ENCODE results near the gene TFCP2L1.

TFCP2L1 gene

GRCh38 chr2:121289271-121289670, 4.3 kb upstream of the TFCP2L1 start:
- no peak for TF ChIP-seq CTCF (IDR thresholded peaks at IDR 0.05; ENCODE audit: insufficient read depth, low read length, missing control alignments)
- POLR2A ChIA-PET, result no interaction called here
- CTCF ChIA-PET, result interaction anchor here (1.7 kb wide), 1 partner anchor 8 kb away, joined by 6 read pairs; no protein-coding TSS in a partner anchor
- DNase-seq (ENCODE audit: low read depth, low spot score), result no peak
- H3K4me3 ChIP-seq (ENCODE audit: low read depth, low read length), result no peak overlapping the region

GRCh38 chr2:121288454-121289231, 3.6 kb upstream of the TFCP2L1 start:
- no peak for DNase-seq (ENCODE audit: low read depth, low spot score)
- H3K4me3 ChIP-seq (ENCODE audit: low read depth, low read length), result no peak overlapping the region
- ChIA-PET CTCF (interaction anchor here (1.7 kb wide), 1 partner anchor 9 kb away, joined by 6 read pairs; no protein-coding TSS in a partner anchor), POLR2A (no interaction called here)
- no peak for TF ChIP-seq CTCF (IDR thresholded peaks at IDR 0.05; ENCODE audit: insufficient read depth, low read length, missing control alignments)

- no peak for DNase-seq (ENCODE audit: low read depth, low spot score)
- H3K4me3 ChIP-seq (ENCODE audit: low read depth, low read length), result no peak overlapping the region
- POLR2A ChIA-PET, result no interaction called here
- no peak for TF ChIP-seq CTCF (IDR thresholded peaks at IDR 0.05; ENCODE audit: insufficient read depth, low read length, missing control alignments)
- CTCF ChIA-PET, result interaction anchor here (1.7 kb wide), 1 partner anchor 10 kb away, joined by 6 read pairs; no protein-coding TSS in a partner anchor
Measured at GRCh38 chr2:121287956-121288355, 3.0 kb upstream of the TFCP2L1 start.

GRCh38 chr2:121287146-121287798, 2.3 kb upstream of the TFCP2L1 start:
- ChIA-PET CTCF (no interaction called here), POLR2A (no interaction called here)
- H3K4me3 ChIP-seq (ENCODE audit: low read depth, low read length), result no peak overlapping the region
- no peak for TF ChIP-seq CTCF (IDR thresholded peaks at IDR 0.05; ENCODE audit: insufficient read depth, low read length, missing control alignments)
- DNase-seq (ENCODE audit: low read depth, low spot score), result no peak

GRCh38 chr2:121286506-121286905, 1.5 kb upstream of the TFCP2L1 start:
- no peak for DNase-seq (ENCODE audit: low read depth, low spot score)
- no peak for TF ChIP-seq CTCF (IDR thresholded peaks at IDR 0.05; ENCODE audit: insufficient read depth, low read length, missing control alignments)
- CTCF ChIA-PET, result no interaction called here
- H3K4me3 ChIP-seq (ENCODE audit: low read depth, low read length), result no peak overlapping the region
- POLR2A ChIA-PET, result no interaction called here

GRCh38 chr2:121285926-121286325, 924 bp upstream of the TFCP2L1 start:
- H3K4me3 ChIP-seq (ENCODE audit: low read depth, low read length), result no peak overlapping the region
- POLR2A ChIA-PET, result no interaction called here
- no peak for DNase-seq (ENCODE audit: low read depth, low spot score)
- CTCF ChIA-PET, result no interaction called here
- no peak for TF ChIP-seq CTCF (IDR thresholded peaks at IDR 0.05; ENCODE audit: insufficient read depth, low read length, missing control alignments)

Data from AG04449 (cell line).